SU-DHL-6 (cell line): Measurements from ENCODE around the gene CPVL.

ENCODE experiments used
- EZH2phosphoT487 ChIP-seq: fragments of 200-600 bp; sonication (generic), shearing (Covaris generic); conservative IDR thresholded peaks from 2 replicates; pipeline ENCODE4 v1.6.1; 2018; ENCODE audit warnings: mild to moderate bottlenecking, antibody characterized with exemption, low read length, moderate library complexity, mixed read lengths
- TF ChIP-seq, protein P1 (sequence below): fragments of 200-600 bp; sonication (generic); IDR thresholded peaks from one replicate; pipeline ENCODE4 v1.5.1; 2017; ENCODE audit warnings: antibody characterized with exemption, mild to moderate bottlenecking, low read length, moderate library complexity; ENCODE audit not compliant: insufficient read depth, poor library complexity, severe bottlenecking

DNA sequence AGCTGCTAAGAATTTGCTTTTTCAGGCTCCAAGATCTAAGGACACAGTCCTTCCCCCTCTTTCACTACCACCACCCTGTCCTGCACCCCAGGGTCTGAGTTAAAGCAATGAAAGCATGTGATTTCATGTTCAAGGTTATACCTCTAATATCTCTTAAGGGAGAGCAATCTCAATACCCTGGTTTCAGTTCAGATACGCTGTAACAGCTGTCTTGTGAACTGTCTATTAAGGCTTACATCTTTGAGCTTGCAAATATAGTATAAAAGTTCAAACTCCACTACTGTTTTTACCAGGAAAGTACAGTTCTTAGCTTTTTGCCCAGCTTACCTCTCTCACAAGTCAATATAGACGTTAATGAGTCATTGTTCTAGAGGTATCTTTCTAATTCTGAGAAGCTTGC lies 2.6 kb downstream of the CPVL start:
- TF ChIP-seq, protein P1, sequence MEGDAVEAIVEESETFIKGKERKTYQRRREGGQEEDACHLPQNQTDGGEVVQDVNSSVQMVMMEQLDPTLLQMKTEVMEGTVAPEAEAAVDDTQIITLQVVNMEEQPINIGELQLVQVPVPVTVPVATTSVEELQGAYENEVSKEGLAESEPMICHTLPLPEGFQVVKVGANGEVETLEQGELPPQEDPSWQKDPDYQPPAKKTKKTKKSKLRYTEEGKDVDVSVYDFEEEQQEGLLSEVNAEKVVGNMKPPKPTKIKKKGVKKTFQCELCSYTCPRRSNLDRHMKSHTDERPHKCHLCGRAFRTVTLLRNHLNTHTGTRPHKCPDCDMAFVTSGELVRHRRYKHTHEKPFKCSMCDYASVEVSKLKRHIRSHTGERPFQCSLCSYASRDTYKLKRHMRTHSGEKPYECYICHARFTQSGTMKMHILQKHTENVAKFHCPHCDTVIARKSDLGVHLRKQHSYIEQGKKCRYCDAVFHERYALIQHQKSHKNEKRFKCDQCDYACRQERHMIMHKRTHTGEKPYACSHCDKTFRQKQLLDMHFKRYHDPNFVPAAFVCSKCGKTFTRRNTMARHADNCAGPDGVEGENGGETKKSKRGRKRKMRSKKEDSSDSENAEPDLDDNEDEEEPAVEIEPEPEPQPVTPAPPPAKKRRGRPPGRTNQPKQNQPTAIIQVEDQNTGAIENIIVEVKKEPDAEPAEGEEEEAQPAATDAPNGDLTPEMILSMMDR, result no peak
- no peak for TF ChIP-seq EZH2phosphoT487
